NCI-H82 (cell line): ENCODE measurements around the gene LRP5.

Source experiments
- DNase-seq: peaks from one replicate; lab custom pipeline; 2025; lab: John Stamatoyannopoulos, UW

LRP5 gene

GRCh38 chr11:68371171-68372041, 59.0 kb downstream of the LRP5 start:
- no peak for DNase-seq

DNA sequence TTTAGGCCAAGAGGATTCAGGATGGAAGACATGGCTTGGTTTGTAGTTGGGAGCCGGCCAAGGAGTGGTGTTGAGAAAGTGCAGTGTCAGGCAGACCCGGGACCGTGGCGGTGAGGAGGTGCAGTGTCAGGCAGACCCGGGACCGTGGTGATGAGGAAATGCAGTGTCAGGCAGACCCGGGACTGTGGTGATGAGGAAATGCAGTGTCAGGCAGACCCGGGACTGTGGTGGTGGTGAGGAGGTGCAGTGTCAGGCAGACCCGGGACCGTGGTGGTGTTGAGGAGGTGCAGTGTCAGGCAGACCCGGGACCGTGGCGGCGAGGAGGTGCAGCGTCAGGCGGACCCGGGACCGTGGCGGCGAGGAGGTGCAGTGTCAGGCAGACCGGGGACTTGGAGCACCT, 59.7 kb downstream of the LRP5 start:
- DNase-seq: no peak

GRCh38 chr11:68372625-68373024, 60.2 kb downstream of the LRP5 start:
- no peak for DNase-seq

- DNase-seq: peak; percentile 40
Measured at GRCh38 chr11:68373189-68373814, 60.9 kb downstream of the LRP5 start.

- peak; percentile 92 for DNase-seq
Measured at GRCh38 chr11:68373815-68374501, 61.6 kb downstream of the LRP5 start.

DNA sequence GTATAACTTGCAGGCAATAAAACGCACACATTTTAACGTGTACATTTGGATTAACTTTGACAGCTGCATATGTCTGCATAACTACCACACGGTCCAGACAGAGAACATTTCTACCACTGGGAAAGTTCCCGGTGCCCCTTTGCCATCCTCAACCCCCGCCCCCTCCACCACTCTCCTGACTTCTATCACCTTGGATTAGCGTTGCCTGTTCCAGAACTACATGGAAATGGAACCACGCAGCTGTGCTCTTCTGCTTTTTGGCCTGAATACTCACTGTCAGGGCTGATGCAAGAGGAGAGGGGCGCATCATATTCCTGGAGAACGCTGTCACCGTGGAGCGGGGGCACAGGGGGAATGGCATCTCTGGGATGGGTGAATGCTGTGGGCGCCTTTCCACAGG, 62.1 kb downstream of the LRP5 start:
- DNase-seq: peak; percentile 26

DNA sequence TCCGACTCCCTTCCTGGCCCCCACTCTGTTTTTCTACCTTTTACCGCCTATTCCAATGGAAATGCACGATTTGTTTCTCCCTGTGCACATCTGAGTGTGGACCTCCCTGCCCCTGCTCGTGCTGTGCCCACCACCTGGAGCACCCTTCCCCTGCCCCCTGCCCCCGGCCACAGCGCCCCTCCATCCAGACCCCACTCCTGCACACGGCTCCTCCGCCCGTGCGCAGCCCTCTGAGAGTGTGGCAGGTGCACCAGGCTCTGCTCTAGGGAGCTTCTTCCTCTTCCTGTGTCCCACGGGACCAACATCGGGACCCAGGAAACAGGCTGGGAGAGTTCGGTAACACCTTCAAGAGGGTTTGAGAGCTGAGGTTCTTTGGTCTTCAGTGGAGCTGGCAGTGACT, 62.9 kb downstream of the LRP5 start:
- no peak for DNase-seq

GRCh38 chr11:68375766-68376165, 63.4 kb downstream of the LRP5 start:
- DNase-seq: no peak

- DNase-seq: no peak
Measured at GRCh38 chr11:68377389-68377795, 65.0 kb downstream of the LRP5 start.

GRCh38 chr11:68379206-68379605, 66.8 kb downstream of the LRP5 start:
- no peak for DNase-seq

DNA sequence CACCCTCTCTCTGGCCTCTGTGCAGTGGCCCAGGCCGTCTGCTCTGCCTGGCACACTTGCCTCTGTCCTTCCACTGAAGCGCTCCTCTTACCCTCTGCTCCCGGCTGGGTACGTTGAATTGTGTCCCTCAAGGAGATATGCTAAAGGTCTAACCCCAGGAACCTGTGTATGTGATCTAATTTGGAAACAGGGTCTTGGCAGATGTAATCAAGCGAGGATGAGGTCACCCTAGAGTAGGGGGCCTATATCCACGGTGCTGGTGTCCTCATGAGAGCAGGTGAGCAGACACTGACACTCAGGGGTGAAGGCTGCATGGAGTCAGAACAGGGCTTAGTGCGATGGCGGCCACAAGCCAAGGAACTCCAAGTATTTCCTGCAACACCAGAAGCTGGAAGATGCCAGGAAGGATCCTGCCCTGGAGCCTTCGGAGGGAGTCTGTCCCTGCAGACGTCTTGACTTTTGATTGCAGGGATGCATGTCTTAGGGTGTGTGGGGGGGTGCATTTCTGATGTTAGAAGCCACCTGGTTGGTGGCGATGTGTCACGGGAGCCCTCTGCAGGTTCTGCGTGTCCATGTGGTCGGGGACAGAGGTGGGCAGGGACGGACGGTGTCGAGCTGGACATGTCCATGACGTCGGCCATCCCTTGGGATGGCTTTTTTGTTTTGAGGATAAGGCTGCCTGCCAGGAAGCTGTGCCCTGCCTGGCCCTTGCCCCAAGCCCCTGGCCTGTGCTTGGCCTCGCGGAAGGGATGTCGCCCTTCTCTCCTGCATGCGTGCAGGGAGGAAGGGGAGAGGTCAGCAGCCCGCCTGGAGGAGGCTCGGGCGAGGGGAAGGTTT, 68.6 kb downstream of the LRP5 start:
- no peak for DNase-seq

DNA sequence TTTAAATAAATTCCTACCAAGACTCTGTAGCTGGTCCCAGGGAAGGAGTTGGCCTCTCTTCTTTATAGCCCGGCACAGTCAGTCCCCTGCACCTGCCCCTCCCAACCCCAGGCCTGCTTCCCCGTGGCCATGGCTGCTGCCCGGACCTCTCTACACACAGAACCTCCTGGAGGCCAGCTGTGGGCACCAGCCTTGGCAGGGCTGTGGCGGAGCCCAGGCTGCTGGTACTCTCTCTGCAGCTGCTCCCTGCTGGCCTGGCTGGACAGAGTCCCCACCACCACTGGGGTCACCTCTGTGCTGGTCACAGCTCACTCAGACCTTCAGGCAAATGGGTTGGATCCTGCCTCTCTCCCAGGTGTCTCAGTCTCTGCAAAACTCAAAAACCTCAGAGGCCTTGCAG, 69.3 kb downstream of the LRP5 start:
- DNase-seq: no peak

- no peak for DNase-seq
Measured at GRCh38 chr11:68382358-68382998, 70.1 kb downstream of the LRP5 start.

DNA sequence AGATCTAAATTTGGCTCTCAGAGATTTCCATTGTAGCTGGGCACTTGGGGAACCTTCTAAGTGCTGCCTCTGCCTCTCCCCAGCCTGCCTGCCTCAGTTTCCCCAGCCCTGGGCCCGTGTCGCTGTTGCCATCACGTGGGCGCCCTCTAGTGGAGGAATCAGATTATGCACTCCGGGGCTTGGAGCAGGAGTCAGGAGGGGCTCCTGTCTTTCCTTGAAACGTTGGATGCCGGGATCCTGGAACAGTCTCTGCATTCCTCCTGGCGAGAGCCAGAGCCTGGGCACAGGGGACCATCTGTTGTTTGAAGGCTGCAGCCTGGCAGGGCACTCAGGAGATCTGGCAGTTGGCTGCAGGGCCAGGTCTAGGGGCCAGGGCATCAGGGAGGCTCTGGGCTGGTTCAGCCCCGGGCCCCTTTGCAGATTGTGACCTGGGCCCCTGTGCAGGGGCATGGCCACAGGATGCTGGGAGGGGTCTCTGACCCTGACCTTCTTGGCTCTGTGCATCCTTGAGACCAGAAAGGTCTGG, 71.6 kb downstream of the LRP5 start:
- peak; percentile 52 for DNase-seq

GRCh38 chr11:68384530-68385081, 72.2 kb downstream of the LRP5 start:
- no peak for DNase-seq

DNA sequence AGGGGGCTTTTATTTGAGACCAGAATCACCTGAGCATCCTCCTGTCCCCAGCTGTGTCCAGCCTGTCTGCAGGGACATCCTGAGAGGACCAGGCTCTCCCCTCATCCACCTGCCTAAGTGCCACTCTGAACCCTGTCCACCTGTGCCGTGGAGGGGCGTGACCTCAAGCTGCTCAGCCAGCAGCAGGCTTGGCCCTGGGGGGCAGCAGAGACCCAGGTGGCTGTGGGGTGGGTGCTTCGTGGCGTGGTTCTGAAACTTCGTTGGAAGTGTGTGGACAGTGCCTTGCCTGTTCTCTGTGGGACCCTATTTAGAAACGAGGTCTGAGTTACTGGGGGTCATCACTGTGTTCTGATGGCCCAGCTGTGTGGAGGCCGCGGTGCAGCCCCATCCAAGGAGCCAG, 72.7 kb downstream of the LRP5 start:
- no peak for DNase-seq

- no peak for DNase-seq
Measured at GRCh38 chr11:68386331-68386978, 74.1 kb downstream of the LRP5 start.

GRCh38 chr11:68387840-68388239, 75.4 kb downstream of the LRP5 start:
- no peak for DNase-seq

GRCh38 chr11:68388595-68389198, 76.3 kb downstream of the LRP5 start:
- DNase-seq: no peak

DNA sequence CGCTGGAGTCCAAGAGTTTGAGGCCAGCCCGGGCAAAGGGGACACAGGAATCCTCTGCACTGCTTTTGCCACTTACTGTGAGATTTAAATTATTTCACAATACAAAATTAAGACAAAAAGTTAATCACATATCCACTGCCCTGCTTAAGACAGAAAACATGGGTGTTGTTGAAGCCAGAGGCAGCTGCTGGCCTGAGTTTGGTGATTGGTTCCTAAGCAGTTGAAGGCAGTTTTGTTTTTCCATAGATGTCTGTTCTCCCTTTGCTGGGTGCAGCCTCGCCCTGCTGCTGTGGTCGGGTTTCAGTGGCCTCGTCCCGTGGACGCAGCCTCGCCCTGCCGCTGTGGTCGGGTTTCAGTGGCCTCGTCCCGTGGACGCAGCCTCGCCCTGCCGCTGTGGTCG, 77.9 kb downstream of the LRP5 start:
- no peak for DNase-seq
